Astrocyte of the hippocampus (primary cell): Measurements from ENCODE around the gene CLASP2.
A peak's percentile ranks its signal among the peaks of the same experiment; 100 is the strongest.
"Not testable (repeated sequence)": the region's sequence is repeated elsewhere in the genome, so short reads cannot be mapped to it uniquely, and the experiment has no call there.

ENCODE experiments used
- DNase-seq: peaks from one replicate; pipeline ENCODE4 v3.0.0; 2011; ENCODE audit warnings: low read depth, low spot score

The CLASP2 gene

GRCh38 chr3:33717866-33718594 lies at the start of gene CLASP2:
Gene CLASP2 (minus strand): TSS chr3:33718254. CDS start chr3:33718002, 252 bp downstream.
- peak; percentile 96 for DNase-seq

- DNase-seq, result no peak
Measured at GRCh38 chr3:33758864-33759263, 40.8 kb upstream of the CLASP2 start.

GRCh38 chr3:33758281-33758680 lies 40.2 kb upstream of the CLASP2 start:
- no peak for DNase-seq

- not testable (repeated sequence) for DNase-seq
Measured at GRCh38 chr3:33754391-33754790, 36.3 kb upstream of the CLASP2 start.

GRCh38 chr3:33751336-33751735 lies 33.3 kb upstream of the CLASP2 start:
- DNase-seq, result no peak

- DNase-seq, result no peak
Measured at GRCh38 chr3:33750211-33750548, 32.1 kb upstream of the CLASP2 start.

- DNase-seq, result no peak
Measured at GRCh38 chr3:33749546-33750210, 31.6 kb upstream of the CLASP2 start.

- DNase-seq, result no peak
Measured at GRCh38 chr3:33746416-33747116, 28.5 kb upstream of the CLASP2 start.

- DNase-seq, result no peak
Measured at GRCh38 chr3:33737146-33737545, 19.1 kb upstream of the CLASP2 start.

- no peak for DNase-seq
Measured at GRCh38 chr3:33732394-33732793, 14.3 kb upstream of the CLASP2 start.

GRCh38 chr3:33729993-33730392 lies 11.9 kb upstream of the CLASP2 start:
- no peak for DNase-seq

GRCh38 chr3:33724256-33724655 lies 6.2 kb upstream of the CLASP2 start:
- DNase-seq, result no peak

GRCh38 chr3:33722626-33723370 lies 4.7 kb upstream of the CLASP2 start:
- DNase-seq, result peak; percentile 16

- peak; percentile 6 for DNase-seq
Measured at GRCh38 chr3:33722191-33722590, 4.1 kb upstream of the CLASP2 start.

- DNase-seq, result no peak
Measured at GRCh38 chr3:33718595-33718907, 497 bp upstream of the CLASP2 start.

- DNase-seq, result no peak
Measured at GRCh38 chr3:33717616-33717865, 513 bp downstream of the CLASP2 start.

GRCh38 chr3:33716227-33716626 lies 1.8 kb downstream of the CLASP2 start:
- peak; percentile 4 for DNase-seq

- DNase-seq, result no peak
Measured at GRCh38 chr3:33711100-33711499, 7.0 kb downstream of the CLASP2 start.

GRCh38 chr3:33706056-33706455 lies 12.0 kb downstream of the CLASP2 start:
- DNase-seq, result no peak

- no peak for DNase-seq
Measured at GRCh38 chr3:33704891-33705290, 13.2 kb downstream of the CLASP2 start.

GRCh38 chr3:33699275-33699674 lies 18.8 kb downstream of the CLASP2 start:
- no peak for DNase-seq

- DNase-seq, result no peak
Measured at GRCh38 chr3:33694944-33695343, 23.1 kb downstream of the CLASP2 start.

GRCh38 chr3:33690341-33690740 lies 27.7 kb downstream of the CLASP2 start:
- DNase-seq, result no peak
